Activated B cell treated with CpG ODN at 0.5 μM for 24 hours (primary cell): ENCODE data around the gene UBE2QL1. TPM values are rescaled to one million over a fixed set of nuclear protein-coding genes. Genes with fewer than 3 reads are reported as not detected.

Source experiments
- ATAC-seq: fragments of 200-7000 bp; cut with Tn5 transposase; one replicate; pipeline ENCODE4 v1.10.0; 2021; ENCODE audit warnings: low read depth, mild to moderate bottlenecking, moderate library complexity
- CTCF ChIA-PET: fragments of 350-600 bp; sonication (Branson Sonifier 250); formaldehyde crosslinking; loops from one replicate; lab custom pipeline; 2021; ENCODE audit warnings: antibody characterized with exemption; lab: Charles Lee
- POLR2A ChIA-PET: fragments of 350-600 bp; sonication (Branson Sonifier 250); formaldehyde crosslinking; loops from one replicate; lab custom pipeline; 2021; ENCODE audit warnings: antibody characterized with exemption; lab: Charles Lee
- DNase-seq: peaks from one replicate; pipeline ENCODE4 v3.0.0; 2022
- H3K27ac Mint-ChIP-seq: one replicate; pipeline ENCODE4 v1.8.0; 2020; ENCODE audit warnings: mixed read lengths
- H3K27me3 Mint-ChIP-seq: one replicate; pipeline ENCODE4 v1.8.0; 2021; ENCODE audit warnings: mixed read lengths
- H3K36me3 Mint-ChIP-seq: one replicate; pipeline ENCODE4 v1.8.0; 2021; ENCODE audit warnings: low read depth, mixed read lengths
- H3K4me1 Mint-ChIP-seq: one replicate; pipeline ENCODE4 v1.8.0; 2021; ENCODE audit warnings: mixed read lengths
- H3K4me3 Mint-ChIP-seq: one replicate; pipeline ENCODE4 v1.8.0; 2020; ENCODE audit warnings: mild to moderate bottlenecking, mixed read lengths
- H3K9me3 Mint-ChIP-seq: one replicate; pipeline ENCODE4 v1.8.0; 2020; ENCODE audit warnings: mixed read lengths
- intact Hi-C: fragments of 100-400 bp; cut with micrococcal nuclease; formaldehyde crosslinking; loops from one replicate; pipeline ENCODE4 v1.15.1; 2024
- total RNA-seq: library from RNA; stranded (reverse); gene quantifications from 2 replicates; pipeline ENCODE4 v1.2.3, GENCODE V29; 2022
- TF ChIP-seq, protein P1 (sequence below): fragments of 200-600 bp; IDR thresholded peaks from one replicate; pipeline ENCODE4 v1.8.0; 2022; ENCODE audit warnings: antibody characterized with exemption, mild to moderate bottlenecking

Gene UBE2QL1
- 1.2 and 1.3 TPM in 2 replicates for total RNA-seq

DNA sequence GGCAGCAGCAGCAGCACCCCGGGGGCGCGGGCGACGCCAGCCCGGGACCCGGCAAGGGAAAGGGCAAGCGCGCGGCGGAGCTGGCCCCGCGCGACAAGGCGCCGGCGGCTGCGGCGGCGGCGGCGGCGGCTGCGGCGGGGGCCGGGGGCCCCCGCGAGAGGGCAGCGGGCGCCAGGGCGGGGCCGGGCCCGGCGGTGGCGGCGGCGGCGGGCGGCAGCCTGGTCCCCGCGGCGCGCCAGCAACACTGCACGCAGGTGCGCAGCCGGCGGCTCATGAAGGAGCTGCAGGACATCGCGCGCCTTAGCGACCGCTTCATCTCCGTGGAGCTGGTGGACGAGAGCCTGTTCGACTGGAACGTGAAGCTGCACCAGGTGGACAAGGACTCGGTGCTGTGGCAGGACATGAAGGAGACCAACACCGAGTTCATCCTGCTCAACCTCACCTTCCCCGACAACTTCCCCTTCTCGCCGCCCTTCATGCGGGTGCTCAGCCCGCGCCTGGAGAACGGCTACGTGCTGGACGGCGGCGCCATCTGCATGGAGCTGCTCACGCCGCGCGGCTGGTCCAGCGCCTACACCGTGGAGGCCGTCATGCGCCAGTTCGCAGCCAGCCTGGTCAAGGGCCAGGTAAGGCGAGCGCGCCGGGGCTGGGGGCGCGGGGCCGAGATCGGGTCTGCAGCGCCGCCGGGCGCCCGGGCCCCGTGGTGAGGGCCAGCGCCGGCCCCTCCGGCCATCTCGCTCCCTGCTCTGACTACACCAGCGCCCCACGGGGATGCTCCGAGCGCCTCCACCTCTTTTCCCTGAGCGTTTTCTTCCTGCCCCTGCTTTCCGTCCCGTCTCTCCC is at the start of gene UBE2QL1:
Gene UBE2QL1, plus strand, starts transcription at position 238 of the 843 bp plus-strand sequence. Its CDS starts 35 bp downstream, at position 273.
- CTCF ChIA-PET = no interaction called here
- intact Hi-C loops = loop anchor here (2.0 to 10.0 kb wide), 2 partner anchors 70 to 126 kb away; partner anchors contain the start of gene MED10
- Mint-ChIP-seq H3K4me3 (peak within 1 kb of the TSS; percentile 83), H3K27ac (peak within 1 kb of the TSS; percentile 20), H3K27me3 (peaks cover 40% of the 10 kb centered on the region), H3K9me3 (no peaks in the 10 kb centered on the region), H3K36me3 (no peaks in the 10 kb centered on the region), H3K4me1 (peaks cover 14% of the 10 kb centered on the region)
- DNase-seq (peak; percentile 27), ATAC-seq (peak; percentile 78)
- TF ChIP-seq, protein P1, sequence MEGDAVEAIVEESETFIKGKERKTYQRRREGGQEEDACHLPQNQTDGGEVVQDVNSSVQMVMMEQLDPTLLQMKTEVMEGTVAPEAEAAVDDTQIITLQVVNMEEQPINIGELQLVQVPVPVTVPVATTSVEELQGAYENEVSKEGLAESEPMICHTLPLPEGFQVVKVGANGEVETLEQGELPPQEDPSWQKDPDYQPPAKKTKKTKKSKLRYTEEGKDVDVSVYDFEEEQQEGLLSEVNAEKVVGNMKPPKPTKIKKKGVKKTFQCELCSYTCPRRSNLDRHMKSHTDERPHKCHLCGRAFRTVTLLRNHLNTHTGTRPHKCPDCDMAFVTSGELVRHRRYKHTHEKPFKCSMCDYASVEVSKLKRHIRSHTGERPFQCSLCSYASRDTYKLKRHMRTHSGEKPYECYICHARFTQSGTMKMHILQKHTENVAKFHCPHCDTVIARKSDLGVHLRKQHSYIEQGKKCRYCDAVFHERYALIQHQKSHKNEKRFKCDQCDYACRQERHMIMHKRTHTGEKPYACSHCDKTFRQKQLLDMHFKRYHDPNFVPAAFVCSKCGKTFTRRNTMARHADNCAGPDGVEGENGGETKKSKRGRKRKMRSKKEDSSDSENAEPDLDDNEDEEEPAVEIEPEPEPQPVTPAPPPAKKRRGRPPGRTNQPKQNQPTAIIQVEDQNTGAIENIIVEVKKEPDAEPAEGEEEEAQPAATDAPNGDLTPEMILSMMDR = no peak
- POLR2A ChIA-PET = no interaction called here

DNA sequence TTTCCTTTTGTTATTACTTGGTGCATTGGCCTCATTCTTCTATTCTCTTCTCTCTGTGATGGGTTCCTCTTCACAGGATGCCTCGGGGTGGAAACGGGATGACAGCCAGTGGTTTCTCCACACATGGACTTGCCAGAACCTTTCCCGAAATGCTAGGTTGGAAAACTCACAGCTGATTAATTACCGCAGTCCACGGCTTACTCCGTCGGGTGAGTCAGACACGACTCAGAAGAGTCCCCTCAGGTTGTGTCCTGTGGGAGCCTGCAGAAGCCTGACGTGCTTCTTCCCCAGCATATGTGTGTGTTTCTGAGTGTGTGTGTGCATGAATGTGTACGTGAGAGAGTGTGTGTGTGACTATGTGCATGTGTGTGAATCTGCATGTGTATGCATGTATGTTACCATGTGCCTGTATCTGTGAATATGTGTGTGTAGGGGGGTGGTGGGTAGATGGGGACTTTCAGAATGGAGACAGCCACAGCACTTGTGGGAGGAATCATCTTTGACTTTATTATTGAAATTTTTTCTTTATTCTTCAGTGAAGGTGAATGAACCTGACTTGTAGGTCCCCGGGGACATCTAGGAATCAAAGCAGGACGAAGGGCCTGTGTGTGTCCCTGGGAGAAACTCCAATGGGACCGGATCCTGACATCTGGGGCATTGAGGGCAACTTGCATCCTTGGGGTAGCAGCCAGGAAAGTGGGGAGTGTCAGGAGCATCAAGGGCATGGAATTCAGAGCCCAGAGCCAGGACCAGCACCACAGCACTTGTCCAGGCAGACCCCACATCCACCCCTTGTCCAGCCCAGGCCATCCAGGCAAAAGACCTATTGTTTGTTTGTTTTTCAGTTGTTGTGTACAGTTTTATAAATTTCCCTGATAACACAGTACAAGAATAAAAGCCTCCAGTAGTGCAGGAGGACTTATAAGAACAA is 48.4 kb upstream of the UBE2QL1 start:
- Mint-ChIP-seq H3K4me1 (no peaks in the 10 kb centered on the region), H3K27me3 (peaks cover 26% of the 10 kb centered on the region), H3K9me3 (no peaks in the 10 kb centered on the region), H3K36me3 (no peaks in the 10 kb centered on the region), H3K27ac (no peak overlapping the region), H3K4me3 (no peak overlapping the region)
- TF ChIP-seq, protein P1 = no peak
- ChIA-PET CTCF (no interaction called here), POLR2A (no interaction called here)
- no peak for ATAC-seq
- intact Hi-C loops = no loop called here
- DNase-seq = no peak

GRCh38 chr5:6401410-6401809 is 47.2 kb upstream of the UBE2QL1 start:
- peaks cover 25% of the 10 kb centered on the region for H3K27me3 Mint-ChIP-seq
- TF ChIP-seq, protein P1 = no peak
- no peaks in the 10 kb centered on the region for H3K9me3 Mint-ChIP-seq
- CTCF ChIA-PET = no interaction called here
- no peaks in the 10 kb centered on the region for H3K4me1 Mint-ChIP-seq
- POLR2A ChIA-PET = no interaction called here
- intact Hi-C loops = no loop called here
- ATAC-seq = no peak
- no peak overlapping the region for H3K27ac Mint-ChIP-seq
- H3K4me3 Mint-ChIP-seq = no peak overlapping the region
- DNase-seq = no peak
- H3K36me3 Mint-ChIP-seq = no peaks in the 10 kb centered on the region

DNA sequence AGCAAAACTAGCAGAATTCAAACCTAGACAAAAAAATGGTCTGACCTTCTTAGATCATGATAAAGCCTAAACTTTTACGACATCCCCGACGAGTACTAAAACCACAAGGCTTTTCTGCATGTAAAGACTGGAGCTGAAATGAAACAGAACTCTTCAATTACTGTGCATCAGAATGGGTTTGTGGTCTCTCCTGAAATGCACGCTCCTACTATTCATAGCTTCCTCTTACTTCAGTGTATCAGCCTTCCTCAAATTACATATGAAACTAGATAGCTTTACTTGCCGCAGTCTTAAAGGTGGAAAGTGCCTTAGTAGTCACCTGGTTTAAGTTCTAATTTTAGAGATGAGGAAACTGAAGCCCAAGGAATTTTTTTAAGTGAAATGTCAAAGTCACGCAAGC is 45.7 kb upstream of the UBE2QL1 start:
- CTCF ChIA-PET = no interaction called here
- H3K27me3 Mint-ChIP-seq = peaks cover 28% of the 10 kb centered on the region
- no peaks in the 10 kb centered on the region for H3K4me1 Mint-ChIP-seq
- TF ChIP-seq, protein P1 = no peak
- POLR2A ChIA-PET = no interaction called here
- no peak overlapping the region for H3K27ac Mint-ChIP-seq
- no peaks in the 10 kb centered on the region for H3K9me3 Mint-ChIP-seq
- DNase-seq (no peak), ATAC-seq (no peak)
- intact Hi-C loops = no loop called here
- H3K36me3 Mint-ChIP-seq = no peaks in the 10 kb centered on the region
- no peak overlapping the region for H3K4me3 Mint-ChIP-seq

DNA sequence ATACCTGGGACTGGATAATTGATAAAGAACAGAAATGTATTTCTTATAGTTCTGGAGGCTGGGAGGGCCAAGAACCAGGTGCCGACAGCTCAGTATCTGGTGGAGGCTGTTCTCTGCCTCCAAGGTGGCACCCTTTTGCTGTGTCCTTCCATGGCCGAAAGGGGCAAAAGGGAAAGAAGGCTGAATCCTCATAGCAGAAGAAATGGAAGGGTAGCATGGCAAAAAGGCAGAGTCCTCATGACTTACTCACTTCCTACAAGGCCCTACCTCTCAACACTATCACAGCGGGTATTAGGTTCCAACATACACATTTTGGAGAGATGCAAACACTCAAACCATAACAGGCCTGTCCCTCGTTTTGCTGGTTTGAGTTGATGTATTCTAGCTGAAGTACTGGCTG is 45.2 kb upstream of the UBE2QL1 start:
- intact Hi-C loops = no loop called here
- Mint-ChIP-seq H3K4me3 (no peak overlapping the region), H3K27ac (no peak overlapping the region), H3K4me1 (no peaks in the 10 kb centered on the region), H3K36me3 (no peaks in the 10 kb centered on the region), H3K9me3 (peaks cover under 1% of the 10 kb centered on the region), H3K27me3 (peaks cover 31% of the 10 kb centered on the region)
- POLR2A ChIA-PET = no interaction called here
- no peak for ATAC-seq
- TF ChIP-seq, protein P1 = no peak
- CTCF ChIA-PET = no interaction called here
- no peak for DNase-seq
